22Rv1 (cell line): ENCODE data around the gene ZNF469.

Source experiments
- ZFX ChIP-seq: fragments of 450-650 bp; IDR thresholded peaks from 2 replicates; pipeline ENCODE4 v1.6.1; 2017; ENCODE audit warnings: antibody characterized with exemption, borderline replicate concordance
- TF ChIP-seq, protein P1 (sequence below): fragments of 450-650 bp; IDR thresholded peaks from 2 replicates; pipeline ENCODE4 v1.5.1; 2017; ENCODE audit warnings: mild to moderate bottlenecking

DNA sequence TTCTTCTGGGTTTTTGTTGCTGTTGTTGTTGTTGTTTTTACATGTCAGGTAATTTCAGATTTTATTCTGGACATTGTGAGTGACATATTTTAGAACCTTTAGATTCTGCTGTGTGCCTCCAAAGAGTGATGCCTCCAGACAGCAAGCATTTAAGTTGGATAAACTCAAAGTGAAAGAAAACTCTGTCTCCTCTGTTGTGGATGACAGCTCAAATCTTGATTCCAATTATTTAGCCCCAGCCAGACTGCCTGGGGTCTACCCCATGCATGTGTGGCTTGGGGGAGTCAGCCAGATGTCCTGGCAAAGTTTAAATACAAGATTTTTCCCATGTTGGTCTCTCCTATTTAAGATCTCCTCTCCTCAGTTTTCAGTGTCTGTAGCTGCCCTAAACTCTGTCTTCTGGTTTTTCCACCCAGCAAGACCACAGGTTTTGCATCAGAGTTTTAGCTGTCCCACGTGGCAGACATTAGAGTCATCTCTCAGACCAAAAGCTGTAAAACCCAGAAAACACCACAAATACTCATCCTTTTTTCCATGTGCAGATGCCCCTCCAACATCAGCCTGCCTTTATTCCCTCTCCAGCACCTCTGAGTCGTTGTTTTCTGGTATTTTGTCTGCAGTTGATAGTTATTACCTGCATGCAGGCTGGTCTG, 19.4 kb upstream of the ZNF469 start:
- TF ChIP-seq, protein P1, sequence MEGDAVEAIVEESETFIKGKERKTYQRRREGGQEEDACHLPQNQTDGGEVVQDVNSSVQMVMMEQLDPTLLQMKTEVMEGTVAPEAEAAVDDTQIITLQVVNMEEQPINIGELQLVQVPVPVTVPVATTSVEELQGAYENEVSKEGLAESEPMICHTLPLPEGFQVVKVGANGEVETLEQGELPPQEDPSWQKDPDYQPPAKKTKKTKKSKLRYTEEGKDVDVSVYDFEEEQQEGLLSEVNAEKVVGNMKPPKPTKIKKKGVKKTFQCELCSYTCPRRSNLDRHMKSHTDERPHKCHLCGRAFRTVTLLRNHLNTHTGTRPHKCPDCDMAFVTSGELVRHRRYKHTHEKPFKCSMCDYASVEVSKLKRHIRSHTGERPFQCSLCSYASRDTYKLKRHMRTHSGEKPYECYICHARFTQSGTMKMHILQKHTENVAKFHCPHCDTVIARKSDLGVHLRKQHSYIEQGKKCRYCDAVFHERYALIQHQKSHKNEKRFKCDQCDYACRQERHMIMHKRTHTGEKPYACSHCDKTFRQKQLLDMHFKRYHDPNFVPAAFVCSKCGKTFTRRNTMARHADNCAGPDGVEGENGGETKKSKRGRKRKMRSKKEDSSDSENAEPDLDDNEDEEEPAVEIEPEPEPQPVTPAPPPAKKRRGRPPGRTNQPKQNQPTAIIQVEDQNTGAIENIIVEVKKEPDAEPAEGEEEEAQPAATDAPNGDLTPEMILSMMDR, result no peak
- TF ChIP-seq ZFX, result no peak
